ENCODE results near the gene AMPD1. TPM values are rescaled to one million over a fixed set of nuclear protein-coding genes. Genes with fewer than 3 reads are reported as not detected.

The AMPD1 gene

GRCh38 chr1:114627107-114627506 lies 68.2 kb downstream of the AMPD1 start:
- no peak overlapping the region for H2BK120ac ChIP-seq (ENCODE audit: low read depth, low read length)
- no peak overlapping the region for H2BK5ac ChIP-seq (ENCODE audit: low read length)
- no peak overlapping the region for H3K23ac ChIP-seq (ENCODE audit: low read length)
- H3K56ac ChIP-seq (ENCODE audit: low read length): no peak overlapping the region
- H3K4ac ChIP-seq (ENCODE audit: low read depth, low read length): no peak overlapping the region
- H3K79me2 ChIP-seq (ENCODE audit: control insufficient read depth, insufficient read depth, low read length): no peaks in the 10 kb centered on the region
- H3K79me1 ChIP-seq (ENCODE audit: low read length): no peaks in the 10 kb centered on the region
- no peak for DNase-seq
- no peaks in the 10 kb centered on the region for H3K36me3 ChIP-seq (ENCODE audit: control insufficient read depth, insufficient read depth, low read length)
- H3K18ac ChIP-seq (ENCODE audit: low read length): no peak overlapping the region
- no peak overlapping the region for H3K9ac ChIP-seq (ENCODE audit: low read length)
- WGBS (ENCODE audit: extremely low coverage, insufficient coverage, low lambda C conversion rate): no CpG with 5 or more reads among the region's 2 CpGs
- no peak overlapping the region for H3K4me2 ChIP-seq (ENCODE audit: low read length)
- no peak overlapping the region for H4K5ac ChIP-seq (ENCODE audit: low read length)
- H3K4me3 ChIP-seq (ENCODE audit: low read length): no peak overlapping the region
- no peaks in the 10 kb centered on the region for H3K27me3 ChIP-seq (ENCODE audit: insufficient read depth, low read length, poor library complexity)
- H3K27ac ChIP-seq (ENCODE audit: low read depth, low read length): no peak overlapping the region
- no peak overlapping the region for H2BK15ac ChIP-seq (replicated peaks; ENCODE audit: low read depth)
- H4K8ac ChIP-seq (ENCODE audit: low read depth, low read length): no peak overlapping the region
- no peak overlapping the region for H2AK5ac ChIP-seq (ENCODE audit: low read length)
- no peaks in the 10 kb centered on the region for H3K4me1 ChIP-seq (ENCODE audit: control insufficient read depth, low read depth, low read length)

DNA sequence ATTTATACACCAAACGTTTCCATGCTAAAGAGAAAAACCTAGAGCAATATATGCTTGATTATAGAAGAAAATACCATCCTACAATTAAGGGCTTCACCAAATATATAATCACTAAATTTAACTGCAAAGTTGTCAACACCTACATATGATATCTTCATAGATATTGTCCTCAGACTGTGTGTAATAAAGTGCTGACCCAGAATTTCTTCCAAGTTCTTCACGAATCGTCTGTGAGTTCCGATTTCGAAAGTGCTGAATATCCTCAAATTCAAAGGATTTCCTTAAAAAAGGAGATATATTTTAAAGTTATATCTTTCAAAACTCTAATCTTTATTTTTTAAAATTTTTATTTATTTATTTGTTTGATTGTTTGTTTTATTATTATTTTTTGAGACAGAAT lies 72.0 kb downstream of the AMPD1 start:
- H3K79me1 ChIP-seq (ENCODE audit: low read length): no peaks in the 10 kb centered on the region
- no peak overlapping the region for H4K5ac ChIP-seq (ENCODE audit: low read length)
- no peaks in the 10 kb centered on the region for H3K36me3 ChIP-seq (ENCODE audit: control insufficient read depth, insufficient read depth, low read length)
- H3K56ac ChIP-seq (ENCODE audit: low read length): no peak overlapping the region
- H2AK5ac ChIP-seq (ENCODE audit: low read length): no peak overlapping the region
- H3K18ac ChIP-seq (ENCODE audit: low read length): no peak overlapping the region
- no peaks in the 10 kb centered on the region for H3K4me1 ChIP-seq (ENCODE audit: control insufficient read depth, low read depth, low read length)
- H3K4ac ChIP-seq (ENCODE audit: low read depth, low read length): no peak overlapping the region
- no peak overlapping the region for H4K8ac ChIP-seq (ENCODE audit: low read depth, low read length)
- no peak overlapping the region for H3K4me2 ChIP-seq (ENCODE audit: low read length)
- no peak for DNase-seq
- no peaks in the 10 kb centered on the region for H3K79me2 ChIP-seq (ENCODE audit: control insufficient read depth, insufficient read depth, low read length)
- H2BK15ac ChIP-seq (replicated peaks; ENCODE audit: low read depth): no peak overlapping the region
- no peak overlapping the region for H3K4me3 ChIP-seq (ENCODE audit: low read length)
- no CpG with 5 or more reads among the region's 5 CpGs for WGBS (ENCODE audit: extremely low coverage, insufficient coverage, low lambda C conversion rate)
- H3K9ac ChIP-seq (ENCODE audit: low read length): no peak overlapping the region
- H3K27me3 ChIP-seq (ENCODE audit: insufficient read depth, low read length, poor library complexity): no peaks in the 10 kb centered on the region
- no peak overlapping the region for H3K27ac ChIP-seq (ENCODE audit: low read depth, low read length)
- H3K23ac ChIP-seq (ENCODE audit: low read length): no peak overlapping the region
- H2BK120ac ChIP-seq (ENCODE audit: low read depth, low read length): no peak overlapping the region
- H2BK5ac ChIP-seq (ENCODE audit: low read length): no peak overlapping the region

Small RNAs within 50 kb of the gene (small RNA-seq; reads per million reads assigned to genes)
- gene RN7SL432P (ENCODE audit: insufficient read depth) (not detected), gene RNY1P13 (ENCODE audit: insufficient read depth) (not detected)
